PC-3 (cell line): Measurements from ENCODE around the gene FHIP1A. TPM values are rescaled to one million over a fixed set of nuclear protein-coding genes. Genes with fewer than 3 reads are reported as not detected.

ENCODE experiments used
- ATAC-seq: fragments of 200-7000 bp; cut with Tn5 transposase; 2 replicates; pipeline ENCODE4 v1.9.1; 2020; ENCODE audit warnings: mild to moderate bottlenecking, moderate library complexity
- BruUV-seq: library from RNA; stranded (reverse); fragments of 400-500 nt; replicated peaks from 2 replicates; lab custom pipeline; 2021; lab: Mats Ljungman, UMichigan
- CTCF ChIA-PET: fragments of 300-600 bp; sonication (Branson Sonifier 250); formaldehyde crosslinking; loops from one replicate; lab custom pipeline; 2022; ENCODE audit warnings: antibody characterized with exemption; lab: Charles Lee
- POLR2A ChIA-PET: fragments of 300-600 bp; sonication (Branson Sonifier 250); formaldehyde crosslinking; loops from one replicate; lab custom pipeline; 2022; ENCODE audit warnings: antibody characterized with exemption; ENCODE audit not compliant: unreplicated experiment; lab: Charles Lee
- DNase-seq: peaks from one replicate; pipeline ENCODE4 v3.0.0-alpha.2; 2015
- H2AFZ ChIP-seq: fragments of 300-600 bp; sonication (generic); 2 replicates; pipeline ENCODE4 v1.6.0; 2016; ENCODE audit warnings: antibody characterized with exemption, low read length
- H3F3A ChIP-seq: fragments of 300-600 bp; sonication (generic); one replicate; pipeline ENCODE4 v1.6.0; 2017; ENCODE audit warnings: antibody characterized with exemption, low read length, control low read depth, mild to moderate bottlenecking; ENCODE audit not compliant: unreplicated experiment
- H3K27ac ChIP-seq: fragments of 300-600 bp; sonication (generic); 2 replicates; pipeline ENCODE4 v1.5.1; 2016; ENCODE audit warnings: mild to moderate bottlenecking, low read length
- H3K27me3 ChIP-seq: fragments of 300-600 bp; sonication (generic); 2 replicates; pipeline ENCODE4 v1.6.1; 2016; ENCODE audit warnings: low read length, mixed read lengths
- H3K36me3 ChIP-seq: fragments of 300-600 bp; sonication (generic); 2 replicates; pipeline ENCODE4 v1.6.1; 2016; ENCODE audit warnings: low read depth, mixed run types, low read length, mixed read lengths
- H3K4me1 ChIP-seq: fragments of 300-600 bp; sonication (generic); 2 replicates; pipeline ENCODE4 v1.5.1; 2016; ENCODE audit warnings: low read length; ENCODE audit not compliant: insufficient read depth
- H3K4me2 ChIP-seq: fragments of 300-600 bp; sonication (generic); 2 replicates; pipeline ENCODE4 v1.6.0; 2016; ENCODE audit warnings: low read length
- H3K4me3 ChIP-seq: fragments of 300-600 bp; sonication (generic); 2 replicates; pipeline ENCODE4 v1.5.1; 2016; ENCODE audit warnings: mild to moderate bottlenecking, low read length, mixed read lengths
- H3K79me2 ChIP-seq: fragments of 300-600 bp; sonication (generic); 2 replicates; pipeline ENCODE4 v1.6.1; 2017; ENCODE audit warnings: low read length, mixed read lengths
- H3K9ac ChIP-seq: fragments of 300-600 bp; sonication (generic); 2 replicates; pipeline ENCODE4 v1.6.0; 2016; ENCODE audit warnings: mild to moderate bottlenecking, low read length
- H3K9me2 ChIP-seq: fragments of 300-600 bp; sonication (generic); replicated peaks from 2 replicates; pipeline ENCODE4 v1.6.1; 2016; ENCODE audit warnings: mixed run types, low read length, mixed read lengths
- H3K9me3 ChIP-seq: fragments of 300-600 bp; sonication (generic); 2 replicates; pipeline ENCODE4 v1.6.1; 2016; ENCODE audit warnings: low read length, mixed read lengths
- H4K20me1 ChIP-seq: fragments of 300-600 bp; sonication (generic); 2 replicates; pipeline ENCODE4 v1.6.1; 2016; ENCODE audit warnings: low read length, mixed read lengths
- EZH2 ChIP-seq: fragments of 300-600 bp; sonication (generic); IDR thresholded peaks from one replicate; pipeline ENCODE4 v1.6.1; 2017; ENCODE audit warnings: antibody characterized with exemption, mild to moderate bottlenecking, low read length; ENCODE audit not compliant: unreplicated experiment
- EZH2phosphoT487 ChIP-seq: fragments of 300-600 bp; sonication (generic); IDR thresholded peaks from 2 replicates; pipeline ENCODE4 v1.6.1; 2018; ENCODE audit warnings: mild to moderate bottlenecking, antibody characterized with exemption, low read length, borderline replicate concordance
- intact Hi-C: fragments of 100-400 bp; cut with micrococcal nuclease; formaldehyde crosslinking; loops from 2 replicates; pipeline ENCODE4 v1.9.0; 2023
- total RNA-seq: library from RNA; depleted of rRNA; stranded (reverse); fragments of >200 nt; gene quantifications from 2 replicates; pipeline ENCODE4 v1.2.3, GENCODE V29; 2014
- TF ChIP-seq, protein P1 (sequence below): fragments of 300-600 bp; sonication (generic); conservative IDR thresholded peaks from 2 replicates; pipeline ENCODE4 v1.5.1; 2017; ENCODE audit warnings: antibody characterized with exemption, low read depth, mild to moderate bottlenecking, low read length

Gene FHIP1A
- total RNA-seq, 1 experiment from 2014 or later, result 11.3 TPM

DNA sequence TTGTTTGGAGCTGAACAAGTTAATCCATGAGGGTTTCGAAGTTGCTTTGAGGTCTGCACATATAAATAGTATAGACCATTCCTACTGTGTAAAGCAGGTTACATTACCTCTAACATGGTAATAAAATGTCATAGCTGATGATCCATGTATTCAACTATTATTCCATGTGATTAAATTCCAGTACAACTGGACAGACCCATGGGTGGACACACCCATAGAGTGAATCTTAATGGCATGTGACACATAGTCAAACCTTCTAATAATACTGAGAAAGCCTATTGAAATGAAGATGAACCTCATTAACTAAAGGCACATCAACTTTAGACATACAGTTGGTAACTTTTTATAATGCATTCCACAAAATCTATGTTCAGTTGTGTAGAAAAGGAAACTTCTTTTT, 28.5 kb downstream of the FHIP1A start:
- Histone ChIP-seq H3K79me2 (peaks cover 30% of the 10 kb centered on the region), H3K4me3 (no peak overlapping the region), H3K4me1 (peaks cover 45% of the 10 kb centered on the region), H3K9me3 (no peaks in the 10 kb centered on the region), H3F3A (peaks cover 8% of the 10 kb centered on the region), H3K4me2 (no peak overlapping the region), H2AFZ (no peak overlapping the region), H4K20me1 (no peaks in the 10 kb centered on the region), H3K27me3 (no peaks in the 10 kb centered on the region), H3K9me2 (no peaks in the 10 kb centered on the region), H3K9ac (no peak overlapping the region), H3K27ac (no peak overlapping the region), H3K36me3 (no peaks in the 10 kb centered on the region)
- ChIA-PET POLR2A (no interaction called here), CTCF (no interaction called here)
- DNase-seq (peak; percentile 25), ATAC-seq (no peak)
- no peak for TF ChIP-seq EZH2phosphoT487
- TF ChIP-seq, protein P1, sequence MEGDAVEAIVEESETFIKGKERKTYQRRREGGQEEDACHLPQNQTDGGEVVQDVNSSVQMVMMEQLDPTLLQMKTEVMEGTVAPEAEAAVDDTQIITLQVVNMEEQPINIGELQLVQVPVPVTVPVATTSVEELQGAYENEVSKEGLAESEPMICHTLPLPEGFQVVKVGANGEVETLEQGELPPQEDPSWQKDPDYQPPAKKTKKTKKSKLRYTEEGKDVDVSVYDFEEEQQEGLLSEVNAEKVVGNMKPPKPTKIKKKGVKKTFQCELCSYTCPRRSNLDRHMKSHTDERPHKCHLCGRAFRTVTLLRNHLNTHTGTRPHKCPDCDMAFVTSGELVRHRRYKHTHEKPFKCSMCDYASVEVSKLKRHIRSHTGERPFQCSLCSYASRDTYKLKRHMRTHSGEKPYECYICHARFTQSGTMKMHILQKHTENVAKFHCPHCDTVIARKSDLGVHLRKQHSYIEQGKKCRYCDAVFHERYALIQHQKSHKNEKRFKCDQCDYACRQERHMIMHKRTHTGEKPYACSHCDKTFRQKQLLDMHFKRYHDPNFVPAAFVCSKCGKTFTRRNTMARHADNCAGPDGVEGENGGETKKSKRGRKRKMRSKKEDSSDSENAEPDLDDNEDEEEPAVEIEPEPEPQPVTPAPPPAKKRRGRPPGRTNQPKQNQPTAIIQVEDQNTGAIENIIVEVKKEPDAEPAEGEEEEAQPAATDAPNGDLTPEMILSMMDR, result no peak
- no peak for TF ChIP-seq EZH2
- intact Hi-C loops, result no loop called here
- no TSS peak for BruUV-seq

DNA sequence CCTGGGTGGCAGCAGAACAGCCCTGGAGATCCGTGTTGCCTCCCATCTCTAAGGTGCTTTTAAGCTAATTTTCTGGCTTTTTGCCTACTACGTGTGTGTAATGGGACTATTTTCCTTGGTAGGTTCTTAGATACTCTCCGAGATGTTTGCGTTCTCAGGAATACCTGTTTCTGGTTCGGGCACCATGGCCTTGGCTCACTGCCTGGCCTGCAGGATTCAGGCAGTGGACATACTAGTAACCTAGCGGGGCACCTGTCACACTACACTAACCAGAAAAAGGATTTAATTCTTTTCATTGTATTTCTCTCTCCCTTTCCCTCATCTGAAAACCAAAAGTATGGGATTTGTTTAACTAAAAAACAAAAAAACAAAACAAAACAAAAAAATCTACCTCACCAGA, 29.2 kb downstream of the FHIP1A start:
- H3K4me3 ChIP-seq, result no peak overlapping the region
- no peaks in the 10 kb centered on the region for H3K36me3 ChIP-seq
- H2AFZ ChIP-seq, result no peak overlapping the region
- peaks cover 8% of the 10 kb centered on the region for H3F3A ChIP-seq
- no TSS peak for BruUV-seq
- peaks cover 39% of the 10 kb centered on the region for H3K4me1 ChIP-seq
- no peaks in the 10 kb centered on the region for H3K9me3 ChIP-seq
- no peaks in the 10 kb centered on the region for H4K20me1 ChIP-seq
- POLR2A ChIA-PET, result no interaction called here
- ATAC-seq, result no peak
- H3K9ac ChIP-seq, result no peak overlapping the region
- no peak overlapping the region for H3K4me2 ChIP-seq
- H3K9me2 ChIP-seq, result no peaks in the 10 kb centered on the region
- TF ChIP-seq EZH2 (no peak), EZH2phosphoT487 (no peak)
- TF ChIP-seq, protein P1, result no peak
- H3K27me3 ChIP-seq, result no peaks in the 10 kb centered on the region
- peaks cover 24% of the 10 kb centered on the region for H3K79me2 ChIP-seq
- intact Hi-C loops, result no loop called here
- no peak for DNase-seq
- CTCF ChIA-PET, result no interaction called here
- no peak overlapping the region for H3K27ac ChIP-seq

DNA sequence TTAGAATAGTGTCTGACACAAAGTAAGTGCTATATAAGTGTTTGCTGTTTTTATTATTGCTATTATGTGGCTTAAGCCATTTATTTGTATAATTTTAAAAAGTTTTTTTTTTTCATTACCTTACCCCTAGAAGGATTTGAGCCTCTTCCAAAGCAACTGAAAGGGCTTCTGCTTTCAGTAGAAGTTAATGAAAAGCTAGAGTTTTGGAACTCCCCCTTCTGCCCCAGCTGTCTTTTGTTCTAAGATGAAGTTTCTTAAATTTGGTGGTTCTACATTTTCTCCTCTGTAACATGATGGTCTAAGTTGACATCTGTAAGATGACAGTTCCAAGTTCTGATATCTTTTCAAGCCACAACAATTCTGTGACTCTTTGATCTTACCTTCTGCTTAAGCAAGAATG, 30.3 kb downstream of the FHIP1A start:
- no TSS peak for BruUV-seq

More for the DNA sequence above, 30.3 kb downstream of the FHIP1A start:
- Histone ChIP-seq H3F3A (peaks cover 5% of the 10 kb centered on the region), H3K36me3 (no peaks in the 10 kb centered on the region), H3K4me3 (no peak overlapping the region), H3K4me1 (peaks cover 32% of the 10 kb centered on the region), H3K9me3 (no peaks in the 10 kb centered on the region), H3K9me2 (no peaks in the 10 kb centered on the region), H3K9ac (no peak overlapping the region), H4K20me1 (no peaks in the 10 kb centered on the region), H3K79me2 (peaks cover 15% of the 10 kb centered on the region; the same call in 1 of the 2 replicates), H3K27ac (no peak overlapping the region), H2AFZ (no peak overlapping the region), H3K4me2 (no peak overlapping the region), H3K27me3 (no peaks in the 10 kb centered on the region)
- DNase-seq (no peak), ATAC-seq (no peak)
- CTCF ChIA-PET, result no interaction called here
- no peak for TF ChIP-seq EZH2
- TF ChIP-seq, protein P1, result no peak
- no peak for TF ChIP-seq EZH2phosphoT487
- POLR2A ChIA-PET, result no interaction called here
- intact Hi-C loops, result no loop called here
